HepG2 (cell line): ENCODE measurements around the gene PROC. TPM values are rescaled to one million over a fixed set of nuclear protein-coding genes. Genes with fewer than 3 reads are reported as not detected.

Experiments
- ATAC-seq: fragments of 200-7000 bp; cut with Tn5 transposase; 3 replicates; pipeline ENCODE4 v1.9.1; 2020; ENCODE audit warnings: mild to moderate bottlenecking, moderate library complexity
- BruUV-seq: library from RNA; stranded (reverse); fragments of 400-500 nt; replicated peaks from 2 replicates; lab custom pipeline; 2021; lab: Mats Ljungman, UMichigan
- CTCF ChIA-PET: fragments of 300-600 bp; formaldehyde crosslinking; extraction: SDS; loops from one replicate; lab custom pipeline; 2021; ENCODE audit warnings: low total read pairs, inconsistent platforms, low intra/inter-chr PET ratio; lab: Yijun Ruan, JAX
- POLR2A ChIA-PET: fragments of 350-600 bp; sonication (Branson Sonifier 250); formaldehyde crosslinking; loops from one replicate; lab custom pipeline; 2020; ENCODE audit warnings: antibody characterized with exemption, inconsistent platforms; lab: Yijun Ruan, JAX
- DNase-seq: peaks from one replicate; pipeline ENCODE4 v3.0.0-alpha.2; 2015; ENCODE audit warnings: low spot score
- FAIRE-seq: peaks from 3 replicates; lab custom pipeline; 2011; peaks lifted over from hg19 to GRCh38; lab: Jason Lieb, UNC
- H2AFZ ChIP-seq: one replicate; pipeline ENCODE4 v1.6.1; 2011; ENCODE audit warnings: low read length, inconsistent platforms
- H3K27ac ChIP-seq: fragments of 300-600 bp; 3 replicates; pipeline ENCODE4 v1.8.0; 2011; ENCODE audit warnings: mixed run types, mild to moderate bottlenecking, mixed read lengths, low read length, inconsistent platforms; ENCODE audit not compliant: insufficient read depth; ENCODE audit errors: extremely low read length
- H3K27me3 ChIP-seq, 2 experiments: fragments of 200-600 bp in 1 of 2; 2 replicates in 1 of 2; 3 replicates in 1 of 2; pipeline versions ENCODE4 v1.6.0 to v1.8.0; 2011; ENCODE audit warnings: low read length in 2 of 2, mild to moderate bottlenecking in 2 of 2, moderate library complexity in 2 of 2, inconsistent platforms in 1 of 2; ENCODE audit not compliant: insufficient read depth in 2 of 2, control insufficient read depth in 1 of 2
- H3K36me3 ChIP-seq, 2 experiments: fragments of 200-600 bp in 1 of 2; replicated peaks in 1 of 2; 2 replicates in 1 of 2; 3 replicates in 1 of 2; pipeline versions ENCODE4 v1.5.1 to v1.8.0; 2011; ENCODE audit warnings: low read length in 2 of 2, inconsistent platforms in 1 of 2; ENCODE audit not compliant: insufficient read depth in 2 of 2, control insufficient read depth in 1 of 2
- H3K4me1 ChIP-seq: 2 replicates; pipeline ENCODE4 v1.5.1; 2012; ENCODE audit warnings: low read length, inconsistent platforms; ENCODE audit not compliant: insufficient read depth
- H3K4me2 ChIP-seq: 2 replicates; pipeline ENCODE4 v1.6.0; 2011; ENCODE audit warnings: low read depth, low read length, inconsistent platforms
- H3K4me3 ChIP-seq, 3 experiments: fragments of 200-600 bp in 1 of 3; sonication (generic), shearing (Covaris generic) in 1 of 3; replicated peaks in 1 of 3; 2 replicates each; pipeline ENCODE4 v1.5.1; 2011 to 2016; ENCODE audit warnings: low read length in 3 of 3, inconsistent platforms in 2 of 3, low read depth in 2 of 3, mild to moderate bottlenecking in 2 of 3, control low read depth in 1 of 3, mixed read lengths in 1 of 3; ENCODE audit not compliant: insufficient read depth in 1 of 3
- H3K79me2 ChIP-seq: one replicate; pipeline ENCODE4 v1.6.1; 2011; ENCODE audit warnings: low read length, inconsistent platforms; ENCODE audit not compliant: insufficient read depth
- H3K9ac ChIP-seq: 2 replicates; pipeline ENCODE4 v1.6.0; 2011; ENCODE audit warnings: mild to moderate bottlenecking, low read depth, low read length, inconsistent platforms; ENCODE audit not compliant: insufficient read depth
- H3K9me3 ChIP-seq: 2 replicates; pipeline ENCODE4 v1.5.1; 2012; ENCODE audit warnings: mild to moderate bottlenecking, low read length
- H4K20me1 ChIP-seq: 2 replicates; pipeline ENCODE4 v1.6.0; 2011; ENCODE audit warnings: inconsistent platforms, mild to moderate bottlenecking, low read length, moderate library complexity; ENCODE audit not compliant: insufficient read depth
- AGO2 ChIP-seq: fragments of 200-400 bp; formaldehyde crosslinking; optimal IDR thresholded peaks from 2 replicates; pipeline ENCODE3; 2017; ENCODE audit warnings: mild to moderate bottlenecking, low read depth, low read length, moderate library complexity
- CREB1 ChIP-seq, 2 experiments: fragments of 450-650 bp in 1 of 2; IDR thresholded peaks; 2 replicates each; pipeline ENCODE4 v1.6.1; 2016 to 2017; ENCODE audit warnings: control low read depth in 1 of 2, mild to moderate bottlenecking in 1 of 2, missing compliant biosample characterization in 1 of 2, missing genetic modification characterization in 1 of 2
- MEIS1 ChIP-seq: sonication (generic); formaldehyde crosslinking; IDR thresholded peaks from 2 replicates; pipeline ENCODE4 v1.9.0; 2021; ENCODE audit warnings: mild to moderate bottlenecking, missing genetic modification reagents, moderate library complexity, borderline replicate concordance
- PAF1 ChIP-seq: IDR thresholded peaks from 2 replicates; pipeline ENCODE4 v1.6.1; 2016; ENCODE audit warnings: missing genetic modification reagents, missing compliant biosample characterization
- POLR2AphosphoS5 ChIP-seq: IDR thresholded peaks from 2 replicates; pipeline ENCODE4 v1.6.1; 2012; ENCODE audit warnings: low read depth, low read length
- POLR2G ChIP-seq: fragments of 200-400 bp; formaldehyde crosslinking; IDR thresholded peaks from 2 replicates; pipeline ENCODE4 v1.6.1; 2018; ENCODE audit warnings: mild to moderate bottlenecking, low read depth, low read length, moderate library complexity
- RBFOX2 ChIP-seq: fragments of 200-400 bp; formaldehyde crosslinking; IDR thresholded peaks from 2 replicates; pipeline ENCODE4 v1.6.1; 2017; ENCODE audit warnings: low read depth, mild to moderate bottlenecking, low read length
- RBM22 ChIP-seq: fragments of 200-400 bp; formaldehyde crosslinking; optimal IDR thresholded peaks from 2 replicates; pipeline ENCODE3; 2017; ENCODE audit warnings: mild to moderate bottlenecking, low read length, moderate library complexity
- SKI ChIP-seq: fragments of 450-650 bp; IDR thresholded peaks from one replicate; pipeline ENCODE4 v1.6.1; 2018; ENCODE audit warnings: mild to moderate bottlenecking; ENCODE audit not compliant: partially characterized antibody
- TCF12 ChIP-seq, 2 experiments: fragments of 450-650 bp in 1 of 2; sonication (generic) in 1 of 2; formaldehyde crosslinking in 1 of 2; IDR thresholded peaks; 2 replicates each; pipeline versions ENCODE4 v1.6.1 to v1.8.0; 2017 to 2022; ENCODE audit warnings: antibody characterized with exemption in 1 of 2, mild to moderate bottlenecking in 1 of 2, missing genetic modification reagents in 1 of 2, moderate library complexity in 1 of 2
- ZFY ChIP-seq: sonication (generic); formaldehyde crosslinking; IDR thresholded peaks from 2 replicates; pipeline ENCODE4 v1.4.0; 2020; ENCODE audit warnings: missing genetic modification reagents
- ZNF329 ChIP-seq: sonication (generic); formaldehyde crosslinking; IDR thresholded peaks from 2 replicates; pipeline ENCODE4 v1.9.0; 2021; ENCODE audit warnings: low read depth, mild to moderate bottlenecking, missing genetic modification reagents
- ZNF605 ChIP-seq: sonication (generic); formaldehyde crosslinking; IDR thresholded peaks from 2 replicates; pipeline ENCODE4 v1.8.0; 2022; ENCODE audit warnings: mild to moderate bottlenecking, missing genetic modification reagents
- ZSCAN12 ChIP-seq: sonication (generic); formaldehyde crosslinking; IDR thresholded peaks from 2 replicates; pipeline ENCODE4 v1.9.0; 2021; ENCODE audit warnings: mild to moderate bottlenecking, missing genetic modification reagents
- WGBS: methylation state at CpG from one replicate; pipeline ENCODE4 v1.1.6; 2017; ENCODE audit warnings: low lambda C conversion rate; 5-methylcytosine and 5-hydroxymethylcytosine counted together
- in situ Hi-C: cut with HindIII; loops from 2 replicates; pipeline ENCODE4 v1.10.0; 2017; ENCODE audit warnings: low pct_unique_long_range_greater_than_20kb; ENCODE audit not compliant: extremely low pct_ligation_motif_present
- intact Hi-C: fragments of 100-400 bp; cut with micrococcal nuclease; formaldehyde crosslinking; loops from one replicate; pipeline ENCODE4 v1.10.0; 2022; ENCODE audit not compliant: unreplicated experiment
- polyA plus RNA-seq, 8 experiments: library from polyadenylated mRNA; depleted of rRNA in 3 of 8; stranded (reverse) in 7 of 8; unstranded in 1 of 8; fragments of >200 nt; fragmentation: Illumina TruSeq in 4 of 8; extraction: Trizol in 4 of 8; gene quantifications; 2 replicates each; pipeline versions ENCODE4 v1.2.1 to v1.2.3, GENCODE V29; 2011 to 2016; ENCODE audit warnings: low read depth in 4 of 8, missing spikeins in 1 of 8, mixed read lengths in 1 of 8; ENCODE audit not compliant: insufficient read depth in 1 of 8
- total RNA-seq, 5 experiments: library from RNA; depleted of rRNA; stranded (reverse); fragments of >200 nt; fragmentation: Illumina TruSeq; extraction: Trizol; gene quantifications; 2 replicates each; pipeline ENCODE4 v1.2.3, GENCODE V29; 2016; ENCODE audit warnings: low read depth in 1 of 5
- TF ChIP-seq, protein P1 (sequence below): sonication (generic); formaldehyde crosslinking; IDR thresholded peaks from 2 replicates; pipeline ENCODE4 v1.5.1; 2020; ENCODE audit warnings: mild to moderate bottlenecking, missing genetic modification reagents, moderate library complexity

PROC gene
- total and polyA plus RNA-seq, 2 of the 13 experiments (the other 11 are each of a cell fraction or from before 2014, with no cell fraction given): 134 to 185 TPM

GRCh38 chr2:127426501-127427354 lies 8.5 kb downstream of the PROC start:
- no peak overlapping the region for H3K4me2 ChIP-seq

More at GRCh38 chr2:127426501-127427354, 8.5 kb downstream of the PROC start:
- Histone ChIP-seq H3K9ac (no peak overlapping the region), H3K36me3 (peaks cover 31 to 44% of the 10 kb centered on the region in 2 experiments), H3K27ac (no peak overlapping the region), H3K27me3 (no peaks in the 10 kb centered on the region), H4K20me1 (no peaks in the 10 kb centered on the region; the same call in 1 of the 2 replicates), H3K79me2 (peaks cover 6% of the 10 kb centered on the region), H3K4me1 (peaks cover 8% of the 10 kb centered on the region), H3K9me3 (no peaks in the 10 kb centered on the region), H3K4me3 (no peak overlapping the region), H2AFZ (no peak overlapping the region)
- WGBS: 96% methylated on average over 10 of the region's 10 CpGs
- ATAC-seq (peak; percentile 3; the same call in 2 of the 3 replicates), FAIRE-seq (no peak), DNase-seq (no peak)
- in situ Hi-C loops (no loop called here), intact Hi-C loops (no loop called here)
- TF ChIP-seq AGO2 (peak; percentile 69), TCF12 (IDR thresholded peaks at IDR 0.05) (no peak), TCF12 (CRISPR knock-in tag; IDR thresholded peaks at IDR 0.05) (no peak), ZNF605 (CRISPR knock-in tag) (peak; percentile 38; the same call in 1 of the 2 replicates), POLR2G (peak; percentile 35), CREB1 (IDR thresholded peaks at IDR 0.05) (peak; percentile 66), CREB1 (CRISPR knock-in tag; IDR thresholded peaks at IDR 0.05) (no peak), POLR2AphosphoS5 (peak; percentile 52; the same call in 1 of the 2 replicates), ZSCAN12 (CRISPR knock-in tag) (no peak), RBFOX2 (peak; percentile 65), ZFY (peak; percentile 24; the same call in 1 of the 2 replicates), SKI (no peak), PAF1 (peak; percentile 52; the same call in 1 of the 2 replicates), RBM22 (peak; percentile 87), ZNF329 (CRISPR knock-in tag) (no peak), MEIS1 (CRISPR knock-in tag) (no peak)
- TF ChIP-seq, protein P1, sequence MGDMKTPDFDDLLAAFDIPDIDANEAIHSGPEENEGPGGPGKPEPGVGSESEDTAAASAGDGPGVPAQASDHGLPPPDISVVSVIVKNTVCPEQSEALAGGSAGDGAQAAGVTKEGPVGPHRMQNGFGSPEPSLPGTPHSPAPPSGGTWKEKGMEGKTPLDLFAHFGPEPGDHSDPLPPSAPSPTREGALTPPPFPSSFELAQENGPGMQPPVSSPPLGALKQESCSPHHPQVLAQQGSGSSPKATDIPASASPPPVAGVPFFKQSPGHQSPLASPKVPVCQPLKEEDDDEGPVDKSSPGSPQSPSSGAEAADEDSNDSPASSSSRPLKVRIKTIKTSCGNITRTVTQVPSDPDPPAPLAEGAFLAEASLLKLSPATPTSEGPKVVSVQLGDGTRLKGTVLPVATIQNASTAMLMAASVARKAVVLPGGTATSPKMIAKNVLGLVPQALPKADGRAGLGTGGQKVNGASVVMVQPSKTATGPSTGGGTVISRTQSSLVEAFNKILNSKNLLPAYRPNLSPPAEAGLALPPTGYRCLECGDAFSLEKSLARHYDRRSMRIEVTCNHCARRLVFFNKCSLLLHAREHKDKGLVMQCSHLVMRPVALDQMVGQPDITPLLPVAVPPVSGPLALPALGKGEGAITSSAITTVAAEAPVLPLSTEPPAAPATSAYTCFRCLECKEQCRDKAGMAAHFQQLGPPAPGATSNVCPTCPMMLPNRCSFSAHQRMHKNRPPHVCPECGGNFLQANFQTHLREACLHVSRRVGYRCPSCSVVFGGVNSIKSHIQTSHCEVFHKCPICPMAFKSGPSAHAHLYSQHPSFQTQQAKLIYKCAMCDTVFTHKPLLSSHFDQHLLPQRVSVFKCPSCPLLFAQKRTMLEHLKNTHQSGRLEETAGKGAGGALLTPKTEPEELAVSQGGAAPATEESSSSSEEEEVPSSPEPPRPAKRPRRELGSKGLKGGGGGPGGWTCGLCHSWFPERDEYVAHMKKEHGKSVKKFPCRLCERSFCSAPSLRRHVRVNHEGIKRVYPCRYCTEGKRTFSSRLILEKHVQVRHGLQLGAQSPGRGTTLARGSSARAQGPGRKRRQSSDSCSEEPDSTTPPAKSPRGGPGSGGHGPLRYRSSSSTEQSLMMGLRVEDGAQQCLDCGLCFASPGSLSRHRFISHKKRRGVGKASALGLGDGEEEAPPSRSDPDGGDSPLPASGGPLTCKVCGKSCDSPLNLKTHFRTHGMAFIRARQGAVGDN (CRISPR knock-in tag): 0 out of 2 replicates have a peak, but pooled peaks have one; percentile 17
- no TSS peak for BruUV-seq
- POLR2A ChIA-PET: interaction anchor here (0.8 to 16.2 kb wide), 5 partner anchors 9 to 27 kb away, joined by 3 to 229 read pairs (median 31); partner anchors contain the start of gene PROC
- CTCF ChIA-PET: no interaction called here
